Measurements from ENCODE around the gene CCDC82. TPM values are rescaled to one million over a fixed set of nuclear protein-coding genes. Genes with fewer than 3 reads are reported as not detected.
A peak's percentile ranks its signal among the peaks of the same experiment; 100 is the strongest.

Gene CCDC82
- total and polyA plus RNA-seq, 8 donors = 12.0 to 188 (median 48.0) TPM

DNA sequence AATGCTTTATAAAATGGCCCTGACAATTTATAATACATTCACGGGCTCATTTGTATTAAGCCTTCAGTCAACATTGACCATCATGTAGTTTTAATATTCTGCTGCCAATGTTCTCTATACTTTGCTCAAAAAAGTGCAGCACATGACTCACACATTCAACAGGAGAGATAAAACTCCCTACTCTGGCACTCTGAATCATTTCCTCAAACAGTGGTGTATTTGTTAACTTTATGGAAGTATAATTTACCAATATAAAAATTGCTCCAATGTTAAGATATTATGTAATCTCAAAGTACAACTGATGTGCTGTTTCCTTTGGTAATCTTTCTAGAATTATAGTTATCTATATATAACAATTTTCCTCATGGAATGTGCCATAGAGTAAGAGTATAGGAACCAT lies 86.6 kb downstream of the CCDC82 start:
- 18 to 36% (median 30%) methylated on average over 1 of the region's 1 CpG for WGBS, 5 donors
- no peak overlapping the region for H3K4me3 ChIP-seq
- peaks cover 42 to 75% (median 52%) of the 10 kb centered on the region in 4 donors for H3K4me1 ChIP-seq
- peak in 1 of 2 donors; percentile 72 for DNase-seq
- no peaks in the 10 kb centered on the region for H3K27me3 ChIP-seq
- no peaks in the 10 kb centered on the region for H3K9me3 ChIP-seq
- no peaks in the 10 kb centered on the region for H3K36me3 ChIP-seq
- intact Hi-C loops (cut with DNase I; ENCODE audit: low total_unique reads) = no loop called here
- no peak for TF ChIP-seq POLR2A (IDR thresholded peaks at IDR 0.05)
- peak in 1 of 3 donors; percentile 74 for TF ChIP-seq POLR2AphosphoS5 (IDR thresholded peaks at IDR 0.05)
- TF ChIP-seq, protein P1, sequence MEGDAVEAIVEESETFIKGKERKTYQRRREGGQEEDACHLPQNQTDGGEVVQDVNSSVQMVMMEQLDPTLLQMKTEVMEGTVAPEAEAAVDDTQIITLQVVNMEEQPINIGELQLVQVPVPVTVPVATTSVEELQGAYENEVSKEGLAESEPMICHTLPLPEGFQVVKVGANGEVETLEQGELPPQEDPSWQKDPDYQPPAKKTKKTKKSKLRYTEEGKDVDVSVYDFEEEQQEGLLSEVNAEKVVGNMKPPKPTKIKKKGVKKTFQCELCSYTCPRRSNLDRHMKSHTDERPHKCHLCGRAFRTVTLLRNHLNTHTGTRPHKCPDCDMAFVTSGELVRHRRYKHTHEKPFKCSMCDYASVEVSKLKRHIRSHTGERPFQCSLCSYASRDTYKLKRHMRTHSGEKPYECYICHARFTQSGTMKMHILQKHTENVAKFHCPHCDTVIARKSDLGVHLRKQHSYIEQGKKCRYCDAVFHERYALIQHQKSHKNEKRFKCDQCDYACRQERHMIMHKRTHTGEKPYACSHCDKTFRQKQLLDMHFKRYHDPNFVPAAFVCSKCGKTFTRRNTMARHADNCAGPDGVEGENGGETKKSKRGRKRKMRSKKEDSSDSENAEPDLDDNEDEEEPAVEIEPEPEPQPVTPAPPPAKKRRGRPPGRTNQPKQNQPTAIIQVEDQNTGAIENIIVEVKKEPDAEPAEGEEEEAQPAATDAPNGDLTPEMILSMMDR (IDR thresholded peaks at IDR 0.05) = no peak
- TF ChIP-seq EP300 (IDR thresholded peaks at IDR 0.05) = no peak
- peak overlapping the region in 4 of 5 donors; percentile 51 to 80 (median 74) for H3K27ac ChIP-seq

Small RNA genes within 50 kb of the gene (small RNA-seq; reads per million reads assigned to genes)
- gene MIR1260B = 0 reads per million in 4 donors

Other genes starting within 250 kb of the CCDC82 start
- gene MAML2, start 46.7 kb downstream of the CCDC82 start, total RNA-seq = 10 to 100 TPM in 4 of 5 donors, 1 to 10 TPM in 1; 7.8 to 22.8 (median 17.4) TPM
- 1 to 10 TPM; 1.3 to 3.4 (median 3.0) TPM for gene MAML2, start 46.7 kb downstream of the CCDC82 start, polyA plus RNA-seq
- 10 to 100 TPM in 1 of 5 donors, 1 to 10 TPM in 4; 3.3 to 11.9 (median 5.3) TPM for gene JRKL, start 101 bp upstream of the CCDC82 start, total RNA-seq
- 1 to 10 TPM; 2.7 to 4.7 (median 4.0) TPM for gene JRKL, start 101 bp upstream of the CCDC82 start, polyA plus RNA-seq